HCT116 (cell line): Measurements from ENCODE around the gene LRP1B. TPM values are rescaled to one million over a fixed set of nuclear protein-coding genes. Genes with fewer than 3 reads are reported as not detected.

Experiments used
- ATAC-seq: fragments of 200-7000 bp; cut with Tn5 transposase; 2 replicates; pipeline ENCODE4 v1.9.1; 2020; ENCODE audit warnings: mild to moderate bottlenecking, moderate library complexity
- BruUV-seq: library from RNA; stranded (reverse); fragments of 400-500 nt; replicated peaks from 2 replicates; lab custom pipeline; 2021; lab: Mats Ljungman, UMichigan
- CTCF ChIA-PET: fragments of 300-600 bp; sonication (Branson Sonifier 250); formaldehyde crosslinking; loops from one replicate; lab custom pipeline; 2021; ENCODE audit warnings: antibody characterized with exemption; lab: Charles Lee
- POLR2A ChIA-PET: fragments of 300-600, 350-600 bp; sonication (Branson Sonifier 250); formaldehyde crosslinking; loops from one replicate; lab custom pipeline; 2021; ENCODE audit warnings: antibody characterized with exemption; lab: Charles Lee
- RAD21 ChIA-PET, 2 experiments: fragments of 300-600 bp; sonication (Branson Sonifier 250); formaldehyde crosslinking; loops; one replicate each; lab custom pipeline; 2023; ENCODE audit warnings: low total read pairs in 2 of 2; ENCODE audit not compliant: uncharacterized antibody in 2 of 2, unreplicated experiment in 2 of 2, low non-redundant PET in 1 of 2; lab: Charles Lee
- DNase-seq: peaks from one replicate; pipeline ENCODE4 v3.0.0-alpha.2; 2010; ENCODE audit warnings: low read depth, low spot score
- H2AFZ ChIP-seq: fragments of 200-600 bp; shearing (Covaris generic), sonication (generic); 2 replicates; pipeline ENCODE4 v1.6.1; 2017; ENCODE audit warnings: low read depth, mixed run types, mixed read lengths, antibody characterized with exemption, low read length; ENCODE audit not compliant: poor library complexity, severe bottlenecking
- H3K27ac ChIP-seq: 2 replicates; pipeline ENCODE4 v1.5.1; 2012; ENCODE audit warnings: low read depth, low read length
- H3K27me3 ChIP-seq: fragments of 200-600 bp; sonication (generic); 2 replicates; pipeline ENCODE4 v1.6.1; 2016; ENCODE audit warnings: mixed run types, low read length, mixed read lengths; ENCODE audit not compliant: insufficient read depth
- H3K36me3 ChIP-seq, 2 experiments: fragments of 200-500 bp in 1 of 2; fragments of 200-600 bp in 1 of 2; sonication (Bioruptor generic) in 1 of 2; sonication (generic) in 1 of 2; 2 replicates each; pipeline versions ENCODE4 v1.5.1 to v1.6.1; 2014 to 2016; ENCODE audit warnings: low read length in 2 of 2, inconsistent platforms in 1 of 2, mixed read lengths in 1 of 2, mixed run types in 1 of 2; ENCODE audit not compliant: insufficient read depth in 2 of 2, control insufficient read depth in 1 of 2
- H3K4me1 ChIP-seq, 2 experiments: fragments of 200-600 bp in 1 of 2; sonication (generic) in 1 of 2; 2 replicates each; pipeline versions ENCODE4 v1.5.1 to v1.6.1; 2012 to 2017; ENCODE audit warnings: low read length in 2 of 2, inconsistent platforms in 1 of 2, mild to moderate bottlenecking in 1 of 2, mixed read lengths in 1 of 2, mixed run types in 1 of 2, moderate library complexity in 1 of 2; ENCODE audit not compliant: insufficient read depth in 2 of 2, control insufficient read depth in 1 of 2
- H3K4me2 ChIP-seq: fragments of 200-600 bp; sonication (generic); 2 replicates; pipeline ENCODE4 v1.6.1; 2017; ENCODE audit warnings: mixed run types, low read length, mixed read lengths
- H3K4me3 ChIP-seq, 2 experiments: fragments of 200-600 bp in 1 of 2; sonication (generic) in 1 of 2; replicated peaks in 1 of 2; 2 replicates each; pipeline ENCODE4 v1.5.1; 2011 to 2016; ENCODE audit warnings: low read length in 2 of 2, control low read depth in 1 of 2, low read depth in 1 of 2, mild to moderate bottlenecking in 1 of 2, mixed read lengths in 1 of 2, mixed run types in 1 of 2
- H3K79me2 ChIP-seq: fragments of 200-600 bp; sonication (generic); 2 replicates; pipeline ENCODE4 v1.6.1; 2017; ENCODE audit warnings: mild to moderate bottlenecking, mixed run types, low read length, moderate library complexity, mixed read lengths; ENCODE audit not compliant: insufficient read depth
- H3K9ac ChIP-seq: fragments of 200-600 bp; sonication (generic); 2 replicates; pipeline ENCODE4 v1.6.1; 2016; ENCODE audit warnings: low read length, mixed read lengths
- H3K9me2 ChIP-seq: fragments of 200-600 bp; sonication (generic), shearing (Covaris generic); 2 replicates; pipeline ENCODE4 v1.6.1; 2017; ENCODE audit warnings: mixed run types, mild to moderate bottlenecking, moderate library complexity; ENCODE audit not compliant: insufficient read depth
- H3K9me3 ChIP-seq, 2 experiments: fragments of 200-500 bp in 1 of 2; fragments of 200-600 bp in 1 of 2; sonication (Bioruptor generic) in 1 of 2; sonication (generic) in 1 of 2; 2 replicates each; pipeline ENCODE4 v1.6.1; 2014 to 2017; ENCODE audit warnings: low read length in 2 of 2, mixed read lengths in 2 of 2, inconsistent platforms in 1 of 2, low read depth in 1 of 2, mild to moderate bottlenecking in 1 of 2, mixed run types in 1 of 2, moderate library complexity in 1 of 2; ENCODE audit not compliant: control insufficient read depth in 1 of 2, insufficient read depth in 1 of 2
- H4K20me1 ChIP-seq: fragments of 200-600 bp; sonication (generic), shearing (Covaris generic); 2 replicates; pipeline ENCODE4 v1.6.1; 2017; ENCODE audit warnings: mixed run types, mild to moderate bottlenecking, moderate library complexity; ENCODE audit not compliant: insufficient read depth
- ATF3 ChIP-seq: IDR thresholded peaks from 2 replicates; pipeline ENCODE4 v1.6.1; 2012
- CBX3 ChIP-seq: IDR thresholded peaks from 2 replicates; pipeline ENCODE4 v1.6.1; 2012; ENCODE audit warnings: low read depth
- CTCF ChIP-seq, 3 experiments: fragments of 200-600 bp in 1 of 3; sonication (generic) in 1 of 3; IDR thresholded peaks in 2 of 3; conservative IDR thresholded peaks in 1 of 3; 2 replicates each; pipeline ENCODE4 v1.5.1; 2012 to 2017; ENCODE audit warnings: low read depth in 2 of 3, low read length in 2 of 3, antibody characterized with exemption in 1 of 3, borderline replicate concordance in 1 of 3, control low read depth in 1 of 3, mild to moderate bottlenecking in 1 of 3, mixed read lengths in 1 of 3, mixed run types in 1 of 3, moderate library complexity in 1 of 3; ENCODE audit not compliant: insufficient read depth in 1 of 3
- EGR1 ChIP-seq: IDR thresholded peaks from 2 replicates; pipeline ENCODE4 v1.6.1; 2012; ENCODE audit warnings: low read depth
- EZH2 ChIP-seq: fragments of 200-600 bp; sonication (generic); IDR thresholded peaks from 2 replicates; pipeline ENCODE4 v1.6.1; 2017; ENCODE audit warnings: antibody characterized with exemption, mixed run types
- FOSL1 ChIP-seq: IDR thresholded peaks from 2 replicates; pipeline ENCODE4 v1.6.1; 2012; ENCODE audit warnings: low read depth
- JUND ChIP-seq: IDR thresholded peaks from 2 replicates; pipeline ENCODE4 v1.6.1; 2012
- MAX ChIP-seq: IDR thresholded peaks from 2 replicates; pipeline ENCODE4 v1.6.1; 2012
- POLR2AphosphoS5 ChIP-seq: IDR thresholded peaks from 2 replicates; pipeline ENCODE4 v1.6.1; 2011; ENCODE audit warnings: mild to moderate bottlenecking, low read depth, low read length, moderate library complexity
- REST ChIP-seq: IDR thresholded peaks from 2 replicates; pipeline ENCODE4 v1.6.1; 2012; ENCODE audit warnings: low read depth
- SP1 ChIP-seq: IDR thresholded peaks from 2 replicates; pipeline ENCODE4 v1.6.1; 2012; ENCODE audit warnings: low read depth
- SRF ChIP-seq: IDR thresholded peaks from 2 replicates; pipeline ENCODE4 v1.6.1; 2012; ENCODE audit warnings: low read depth
- TCF7L2 ChIP-seq: IDR thresholded peaks from 2 replicates; pipeline ENCODE4 v1.7.0; 2011; ENCODE audit warnings: borderline replicate concordance, inconsistent platforms; ENCODE audit not compliant: insufficient read depth, insufficient read length; ENCODE audit errors: extremely low read depth
- YY1 ChIP-seq: IDR thresholded peaks from 2 replicates; pipeline ENCODE4 v1.6.1; 2011; ENCODE audit warnings: low read length, low read depth, moderate library complexity, mild to moderate bottlenecking; ENCODE audit not compliant: insufficient replicate concordance; ENCODE audit errors: extremely low read depth
- ZFX ChIP-seq: fragments of 450-650 bp; IDR thresholded peaks from 2 replicates; pipeline ENCODE4 v1.6.1; 2017
- ZNF274 ChIP-seq: fragments of 200-500 bp; sonication (Bioruptor generic); IDR thresholded peaks from 2 replicates; pipeline ENCODE4 v1.6.1; 2014; ENCODE audit warnings: mild to moderate bottlenecking, low read depth, low read length, inconsistent platforms
- intact Hi-C: fragments of 100-400 bp; cut with micrococcal nuclease; formaldehyde crosslinking; loops from 2 replicates; pipeline ENCODE4 v1.10.0; 2022
- total RNA-seq: library from RNA; stranded (reverse); gene quantifications from one replicate; pipeline ENCODE4 v1.2.1, GENCODE V29; 2021; ENCODE audit not compliant: unreplicated experiment

The LRP1B gene
- total RNA-seq, 1 experiment from 2014 or later: 0.34 TPM

GRCh38 chr2:141796449-141796848, 334.4 kb downstream of the LRP1B start:
- H3K27ac ChIP-seq: no peak overlapping the region
- H3K4me1 ChIP-seq: no peaks in the 10 kb centered on the region
- intact Hi-C loops: no loop called here
- no peak overlapping the region for H2AFZ ChIP-seq
- no peaks in the 10 kb centered on the region for H3K79me2 ChIP-seq
- H3K9ac ChIP-seq: no peak overlapping the region
- DNase-seq (no peak), ATAC-seq (no peak)
- CTCF ChIA-PET: no interaction called here
- H3K27me3 ChIP-seq: no peaks in the 10 kb centered on the region
- no peaks in the 10 kb centered on the region; the same call in 1 of the 2 replicates for H4K20me1 ChIP-seq
- H3K4me3 ChIP-seq: no peak overlapping the region
- TF ChIP-seq SP1: no peak
- TF ChIP-seq EGR1: no peak
- TF ChIP-seq ZNF274: no peak
- TF ChIP-seq CTCF (IDR thresholded peaks at IDR 0.05 in 2 of 3, conservative IDR thresholded peaks at IDR 0.05 in 1 of 3; ENCODE audit: borderline replicate concordance in 1 of 3, insufficient read depth in 1 of 3, low read depth in 2 of 3, low read length in 2 of 3): no peak
- no peak for TF ChIP-seq EZH2
- no peak for TF ChIP-seq MAX
- no peak for TF ChIP-seq JUND
- TF ChIP-seq, all 23 proteins: peak for 0
- Histone ChIP-seq H3K36me3 (no peaks in the 10 kb centered on the region), H3K9me2 (no peaks in the 10 kb centered on the region), H3K9me3 (no peaks in the 10 kb centered on the region), H3K4me2 (no peak overlapping the region)
- ChIA-PET RAD21 (no interaction called here), POLR2A (no interaction called here)
- no TSS peak for BruUV-seq

- CTCF ChIA-PET: no interaction called here
- POLR2A ChIA-PET: no interaction called here
- H3K4me2 ChIP-seq: no peak overlapping the region
- H3K9ac ChIP-seq: no peak overlapping the region
- no peak overlapping the region for H3K27ac ChIP-seq
- DNase-seq: no peak
- no peaks in the 10 kb centered on the region for H3K79me2 ChIP-seq
- no peaks in the 10 kb centered on the region for H3K36me3 ChIP-seq
- no peak for ATAC-seq
- intact Hi-C loops: no loop called here
- H3K4me1 ChIP-seq: no peaks in the 10 kb centered on the region
- RAD21 ChIA-PET: no interaction called here
- no peak overlapping the region for H2AFZ ChIP-seq
- H3K9me2 ChIP-seq: no peaks in the 10 kb centered on the region
- no TSS peak for BruUV-seq
- H3K27me3 ChIP-seq: no peaks in the 10 kb centered on the region
- no peaks in the 10 kb centered on the region; the same call in none of the 2 replicates for H4K20me1 ChIP-seq
- no peaks in the 10 kb centered on the region for H3K9me3 ChIP-seq
- H3K4me3 ChIP-seq: no peak overlapping the region
- TF ChIP-seq EZH2 (no peak), POLR2AphosphoS5 (no peak), ZFX (no peak), YY1 (no peak), JUND (no peak), SRF (no peak), ATF3 (no peak), CBX3 (no peak), SP1 (no peak), FOSL1 (no peak), MAX (no peak), TCF7L2 (no peak), REST (no peak)
These were observed 339.3 kb downstream of the LRP1B start for GRCh38 chr2:141791521-141791920.
